Suprapubic skin (tissue), 4 donors: Measurements from ENCODE around the gene XIRP1. TPM values are rescaled to one million over a fixed set of nuclear protein-coding genes. Genes with fewer than 3 reads are reported as not detected.

Experiments
- DNase-seq, 2 donors: peaks; one replicate each; pipeline ENCODE4 v3.0.0-alpha.2; 2019; ENCODE audit warnings: low spot score in 2 of 2
- H3K27ac ChIP-seq: fragments of 200-600 bp; sonication (generic); one replicate; pipeline ENCODE4 v1.5.1; 2019
- H3K27me3 ChIP-seq: fragments of 200-600 bp; sonication (generic); one replicate; pipeline ENCODE4 v1.5.1; 2019
- H3K36me3 ChIP-seq: fragments of 200-600 bp; sonication (generic); one replicate; pipeline ENCODE4 v1.5.1; 2019
- H3K4me1 ChIP-seq: fragments of 200-600 bp; sonication (generic); one replicate; pipeline ENCODE4 v1.5.1; 2019
- H3K4me3 ChIP-seq: fragments of 200-600 bp; sonication (generic); one replicate; pipeline ENCODE4 v1.5.1; 2019; ENCODE audit warnings: mild to moderate bottlenecking
- H3K9me3 ChIP-seq: fragments of 200-600 bp; sonication (generic); one replicate; pipeline ENCODE4 v1.5.1; 2019
- CTCF ChIP-seq, 2 donors: fragments of 200-600 bp in 1 of 2; fragments of 450-650 bp in 1 of 2; sonication (generic) in 1 of 2; IDR thresholded peaks; one replicate each; pipeline ENCODE4 v1.5.1; 2016 to 2019; ENCODE audit warnings: antibody characterized with exemption in 2 of 2, mild to moderate bottlenecking in 1 of 2, moderate library complexity in 1 of 2
- EP300 ChIP-seq: sonication (generic); formaldehyde crosslinking; IDR thresholded peaks from one replicate; pipeline ENCODE4 v1.6.1; 2017; ENCODE audit warnings: antibody characterized with exemption
- POLR2A ChIP-seq, 2 donors: fragments of 450-650 bp; IDR thresholded peaks; one replicate each; pipeline ENCODE4 v1.6.1; 2017; ENCODE audit warnings: antibody characterized with exemption in 2 of 2, mild to moderate bottlenecking in 2 of 2, moderate library complexity in 2 of 2
- POLR2AphosphoS5 ChIP-seq, 3 donors: sonication (generic); formaldehyde crosslinking; IDR thresholded peaks; one replicate each; pipeline ENCODE4 v1.6.1; 2017; ENCODE audit warnings: antibody characterized with exemption in 3 of 3
- whole genome bisulfite sequencing: methylation state at CpG from one replicate; pipeline ENCODE4 v1.1.5; 2018; 5-methylcytosine and 5-hydroxymethylcytosine counted together
- total RNA-seq, 4 donors: library from RNA; depleted of rRNA; stranded (reverse); fragments of >200 nt; gene quantifications; one replicate each; pipeline ENCODE4 v1.1.0, GENCODE V29; 2016

The XIRP1 gene
- total RNA-seq, 4 donors from 2014 or later = not detected

GRCh38 chr3:39207361-39208186, 15.2 kb upstream of the XIRP1 start:
- Histone ChIP-seq H3K4me3 (no peak overlapping the region), H3K4me1 (no peaks in the 10 kb centered on the region), H3K27ac (no peak overlapping the region), H3K36me3 (no peaks in the 10 kb centered on the region), H3K9me3 (peaks cover 4% of the 10 kb centered on the region), H3K27me3 (peaks cover 12% of the 10 kb centered on the region)
- no peak for DNase-seq
- 82% methylated on average over 5 of the region's 5 CpGs for WGBS
- TF ChIP-seq EP300 (no peak), POLR2A (IDR thresholded peaks at IDR 0.05) (no peak), CTCF (IDR thresholded peaks at IDR 0.05) (no peak), POLR2AphosphoS5 (IDR thresholded peaks at IDR 0.05) (no peak)

- Histone ChIP-seq H3K27me3 (peaks cover 13% of the 10 kb centered on the region), H3K27ac (no peak overlapping the region), H3K4me1 (no peaks in the 10 kb centered on the region), H3K4me3 (no peak overlapping the region), H3K9me3 (peaks cover 4% of the 10 kb centered on the region), H3K36me3 (no peaks in the 10 kb centered on the region)
- TF ChIP-seq CTCF (IDR thresholded peaks at IDR 0.05) (no peak), POLR2A (IDR thresholded peaks at IDR 0.05) (no peak), POLR2AphosphoS5 (IDR thresholded peaks at IDR 0.05) (no peak), EP300 (no peak)
- DNase-seq = no peak
- WGBS = 90% methylated on average over 6 of the region's 6 CpGs
Measured at GRCh38 chr3:39205919-39206516, 13.6 kb upstream of the XIRP1 start.

- WGBS = 64% methylated on average over 2 of the region's 2 CpGs
- Histone ChIP-seq H3K4me3 (no peak overlapping the region), H3K27me3 (peaks cover 13% of the 10 kb centered on the region), H3K36me3 (no peaks in the 10 kb centered on the region), H3K27ac (no peak overlapping the region), H3K4me1 (no peaks in the 10 kb centered on the region), H3K9me3 (peaks cover 4% of the 10 kb centered on the region)
- DNase-seq = no peak
- TF ChIP-seq CTCF (IDR thresholded peaks at IDR 0.05) = no peak
- no peak for TF ChIP-seq POLR2AphosphoS5 (IDR thresholded peaks at IDR 0.05)
Measured at GRCh38 chr3:39205131-39205530, 12.7 kb upstream of the XIRP1 start.

- peaks cover 4% of the 10 kb centered on the region for H3K9me3 ChIP-seq
- H3K27me3 ChIP-seq = peaks cover 13% of the 10 kb centered on the region
- DNase-seq = no peak
- H3K36me3 ChIP-seq = no peaks in the 10 kb centered on the region
- WGBS = 76% methylated on average over 5 of the region's 5 CpGs
- H3K27ac ChIP-seq = no peak overlapping the region
- TF ChIP-seq POLR2A (IDR thresholded peaks at IDR 0.05) = no peak
- TF ChIP-seq POLR2AphosphoS5 (IDR thresholded peaks at IDR 0.05) = no peak
- no peak for TF ChIP-seq EP300
- TF ChIP-seq CTCF (IDR thresholded peaks at IDR 0.05) = no peak
- no peak overlapping the region for H3K4me3 ChIP-seq
- no peaks in the 10 kb centered on the region for H3K4me1 ChIP-seq
Measured at GRCh38 chr3:39203860-39204259, 11.5 kb upstream of the XIRP1 start.

- Histone ChIP-seq H3K4me1 (no peaks in the 10 kb centered on the region), H3K4me3 (no peak overlapping the region), H3K36me3 (no peaks in the 10 kb centered on the region), H3K27me3 (peaks cover 13% of the 10 kb centered on the region), H3K27ac (no peak overlapping the region), H3K9me3 (peaks cover 4% of the 10 kb centered on the region)
- 80% methylated on average over 4 of the region's 4 CpGs for WGBS
- no peak for DNase-seq
- TF ChIP-seq POLR2A (IDR thresholded peaks at IDR 0.05) = no peak
- TF ChIP-seq CTCF (IDR thresholded peaks at IDR 0.05) = no peak
- no peak for TF ChIP-seq POLR2AphosphoS5 (IDR thresholded peaks at IDR 0.05)
- TF ChIP-seq EP300 = no peak
Measured at GRCh38 chr3:39203402-39203801, 11.0 kb upstream of the XIRP1 start.
